Measurements from ENCODE around the gene SLC4A4. TPM values are rescaled to one million over a fixed set of nuclear protein-coding genes. Genes with fewer than 3 reads are reported as not detected.

SLC4A4 gene
- total and polyA plus RNA-seq, 2 of the 13 experiments (the other 11 are each of a cell fraction or from before 2014, with no cell fraction given) = 0.01 TPM; not detected in 1

GRCh38 chr4:71595576-71596108 is 256.8 kb downstream of the SLC4A4 start:
- no TSS peak for BruUV-seq (replicated peaks)
- no peak overlapping the region for H3K4me3 ChIP-seq (replicated peaks in 1 of 3; ENCODE audit: insufficient read depth in 1 of 3, low read depth in 2 of 3, low read length in 3 of 3)
- POLR2A ChIA-PET = no interaction called here
- no peak for FAIRE-seq
- H4K20me1 ChIP-seq (ENCODE audit: insufficient read depth, low read length) = no peaks in the 10 kb centered on the region
- WGBS (ENCODE audit: low lambda C conversion rate) = 0% methylated on average over 2 of the region's 2 CpGs
- H3K9ac ChIP-seq (ENCODE audit: insufficient read depth, low read depth, low read length) = no peak overlapping the region
- no peaks in the 10 kb centered on the region for H3K79me2 ChIP-seq (ENCODE audit: insufficient read depth, low read length)
- in situ Hi-C loops (cut with HindIII; ENCODE audit: extremely low pct_ligation_motif_present, low pct_unique_long_range_greater_than_20kb) = no loop called here
- no peak overlapping the region for H3K4me2 ChIP-seq (ENCODE audit: low read depth, low read length)
- CTCF ChIA-PET (ENCODE audit: low intra/inter-chr PET ratio, low total read pairs) = no interaction called here
- no peak overlapping the region for H3K27ac ChIP-seq (ENCODE audit: extremely low read length, insufficient read depth, low read length)
- no peak for DNase-seq (ENCODE audit: low spot score)
- H3K9me3 ChIP-seq (ENCODE audit: low read length) = no peaks in the 10 kb centered on the region
- H3K36me3 ChIP-seq (replicated peaks in 1 of 2; ENCODE audit: control insufficient read depth in 1 of 2, insufficient read depth in 2 of 2, low read length in 2 of 2) = no peaks in the 10 kb centered on the region
- no peaks in the 10 kb centered on the region; a peak in 1 of 5 replicates for H3K27me3 ChIP-seq (ENCODE audit: control insufficient read depth in 1 of 2, insufficient read depth in 2 of 2, low read length in 2 of 2)
- no peak for ATAC-seq
- intact Hi-C loops (cut with micrococcal nuclease; ENCODE audit: unreplicated experiment) = no loop called here
- TF ChIP-seq REL (CRISPR knock-in tag; conservative IDR thresholded peaks at IDR 0.05) (no peak), ZMYM2 (CRISPR knock-in tag; IDR thresholded peaks at IDR 0.05) (no peak), KDM1A (CRISPR knock-in tag; IDR thresholded peaks at IDR 0.05) (no peak), ZNF18 (CRISPR knock-in tag; IDR thresholded peaks at IDR 0.05; ENCODE audit: insufficient replicate concordance) (no peak), ISX (CRISPR knock-in tag; conservative IDR thresholded peaks at IDR 0.05) (no peak), ZNF274 (CRISPR knock-in tag; IDR thresholded peaks at IDR 0.05) (no peak), MTA3 (CRISPR knock-in tag; IDR thresholded peaks at IDR 0.05) (no peak), MXD4 (CRISPR knock-in tag; IDR thresholded peaks at IDR 0.05) (no peak), SALL1 (CRISPR knock-in tag; IDR thresholded peaks at IDR 0.05) (no peak), PLSCR1 (CRISPR knock-in tag; IDR thresholded peaks at IDR 0.05; ENCODE audit: borderline replicate concordance) (no peak), ZBTB26 (CRISPR knock-in tag; IDR thresholded peaks at IDR 0.05; ENCODE audit: borderline replicate concordance) (no peak), SOX6 (IDR thresholded peaks at IDR 0.05) (no peak), SOX6 (CRISPR knock-in tag; IDR thresholded peaks at IDR 0.05) (no peak), ZMYM3 (CRISPR knock-in tag; IDR thresholded peaks at IDR 0.05) (no peak), HNF1B (CRISPR knock-in tag; IDR thresholded peaks at IDR 0.05) (no peak), SYNCRIP (IDR thresholded peaks at IDR 0.05; ENCODE audit: insufficient read depth, low read depth, low read length) (no peak)
- H3K4me1 ChIP-seq (ENCODE audit: insufficient read depth, low read length) = no peaks in the 10 kb centered on the region
- no peak overlapping the region for H2AFZ ChIP-seq (ENCODE audit: low read length)

Data from HepG2 (cell line).